Breast epithelium (tissue), 4 donors: ENCODE data around the gene PHIP. TPM values are rescaled to one million over a fixed set of nuclear protein-coding genes. Genes with fewer than 3 reads are reported as not detected.

ENCODE experiments used
- DNase-seq, 2 donors: peaks; one replicate each; pipeline ENCODE4 v3.0.0-alpha.2; 2019; ENCODE audit warnings: low spot score in 2 of 2
- H3K27ac ChIP-seq, 2 donors: fragments of 200-600 bp; sonication (generic) in 1 of 2; one replicate each; pipeline ENCODE4 v1.5.1; 2016 to 2019; ENCODE audit warnings: mild to moderate bottlenecking in 1 of 2
- H3K27me3 ChIP-seq, 2 donors: fragments of 200-600 bp; sonication (generic) in 1 of 2; one replicate each; pipeline versions ENCODE4 v1.5.1 to v1.6.0; 2017 to 2019; ENCODE audit warnings: control low read depth in 1 of 2, mild to moderate bottlenecking in 1 of 2
- H3K36me3 ChIP-seq: fragments of 200-600 bp; one replicate; pipeline ENCODE4 v1.5.1; 2019
- H3K4me1 ChIP-seq, 2 donors: fragments of 200-600 bp; sonication (generic); one replicate each; pipeline ENCODE4 v1.5.1; 2016 to 2019; ENCODE audit warnings: control low read depth in 1 of 2
- H3K4me3 ChIP-seq, 3 donors: fragments of 200-600 bp; sonication (generic); 1 replicate in 2 of 3; 2 replicates in 1 of 3; pipeline ENCODE4 v1.5.1; 2016 to 2019; ENCODE audit warnings: mild to moderate bottlenecking in 3 of 3, moderate library complexity in 2 of 3
- H3K9me3 ChIP-seq, 2 donors: fragments of 200-600 bp; sonication (generic) in 1 of 2; one replicate each; pipeline ENCODE4 v1.5.1; 2016 to 2019; ENCODE audit warnings: control low read depth in 1 of 2
- POLR2A ChIP-seq: fragments of 450-650 bp; IDR thresholded peaks from one replicate; pipeline ENCODE4 v1.6.1; 2016; ENCODE audit warnings: antibody characterized with exemption, mild to moderate bottlenecking, moderate library complexity
- POLR2AphosphoS5 ChIP-seq, 3 donors: sonication (generic); formaldehyde crosslinking; IDR thresholded peaks; one replicate each; pipeline ENCODE4 v1.6.1; 2017; ENCODE audit warnings: antibody characterized with exemption in 3 of 3
- intact Hi-C: fragments of 100-400 bp; cut with DNase I; formaldehyde crosslinking; loops from one replicate; pipeline ENCODE4 v1.15.1; 2023; ENCODE audit warnings: low total_unique reads
- total RNA-seq, 3 donors: library from RNA; depleted of rRNA; stranded (reverse); fragments of >200 nt; gene quantifications; one replicate each; pipeline ENCODE4 v1.1.0, GENCODE V29; 2016
- TF ChIP-seq, protein P1 (sequence below), 3 donors: fragments of 450-650 bp; IDR thresholded peaks; one replicate each; pipeline ENCODE4 v1.5.1; 2016 to 2017; ENCODE audit warnings: antibody characterized with exemption in 3 of 3, mild to moderate bottlenecking in 3 of 3, moderate library complexity in 3 of 3

The PHIP gene
- total RNA-seq, result 10 to 100 TPM; 31.7 to 73.6 (median 44.9) TPM

- intact Hi-C loops, result no loop called here
Observed at GRCh38 chr6:79078075-79078969, at the start of gene PHIP. PHIP (minus strand) TSS chr6:79078254; CDS start chr6:79078068, 186 bp downstream.

GRCh38 chr6:79127660-79128059, 49.6 kb upstream of the PHIP start:
- Histone ChIP-seq H3K27ac (no peak overlapping the region), H3K27me3 (no peaks in the 10 kb centered on the region), H3K4me1 (no peaks in the 10 kb centered on the region), H3K4me3 (no peak overlapping the region), H3K9me3 (no peaks in the 10 kb centered on the region), H3K36me3 (no peaks in the 10 kb centered on the region)
- no peak for DNase-seq
- TF ChIP-seq POLR2A (no peak), POLR2AphosphoS5 (IDR thresholded peaks at IDR 0.05) (no peak)
- TF ChIP-seq, protein P1, sequence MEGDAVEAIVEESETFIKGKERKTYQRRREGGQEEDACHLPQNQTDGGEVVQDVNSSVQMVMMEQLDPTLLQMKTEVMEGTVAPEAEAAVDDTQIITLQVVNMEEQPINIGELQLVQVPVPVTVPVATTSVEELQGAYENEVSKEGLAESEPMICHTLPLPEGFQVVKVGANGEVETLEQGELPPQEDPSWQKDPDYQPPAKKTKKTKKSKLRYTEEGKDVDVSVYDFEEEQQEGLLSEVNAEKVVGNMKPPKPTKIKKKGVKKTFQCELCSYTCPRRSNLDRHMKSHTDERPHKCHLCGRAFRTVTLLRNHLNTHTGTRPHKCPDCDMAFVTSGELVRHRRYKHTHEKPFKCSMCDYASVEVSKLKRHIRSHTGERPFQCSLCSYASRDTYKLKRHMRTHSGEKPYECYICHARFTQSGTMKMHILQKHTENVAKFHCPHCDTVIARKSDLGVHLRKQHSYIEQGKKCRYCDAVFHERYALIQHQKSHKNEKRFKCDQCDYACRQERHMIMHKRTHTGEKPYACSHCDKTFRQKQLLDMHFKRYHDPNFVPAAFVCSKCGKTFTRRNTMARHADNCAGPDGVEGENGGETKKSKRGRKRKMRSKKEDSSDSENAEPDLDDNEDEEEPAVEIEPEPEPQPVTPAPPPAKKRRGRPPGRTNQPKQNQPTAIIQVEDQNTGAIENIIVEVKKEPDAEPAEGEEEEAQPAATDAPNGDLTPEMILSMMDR (IDR thresholded peaks at IDR 0.05), result no peak
- intact Hi-C loops, result no loop called here

More at GRCh38 chr6:79078075-79078969, at the start of gene PHIP:
- DNase-seq, result peak; percentile 88 to 91
- Histone ChIP-seq H3K27me3 (no peaks in the 10 kb centered on the region), H3K4me1 (peaks cover 0 to 4% of the 10 kb centered on the region in 2 donors), H3K36me3 (no peaks in the 10 kb centered on the region), H3K27ac (peak within 1 kb of the TSS; percentile 97 to 98), H3K4me3 (peak within 1 kb of the TSS; percentile 81 to 90 (median 85)), H3K9me3 (no peaks in the 10 kb centered on the region)
- TF ChIP-seq, protein P1 (IDR thresholded peaks at IDR 0.05), result peak in 1 of 3 donors; percentile 12
- TF ChIP-seq POLR2AphosphoS5 (IDR thresholded peaks at IDR 0.05) (peak; percentile 69 to 88 (median 87)), POLR2A (peak; percentile 16)

DNA sequence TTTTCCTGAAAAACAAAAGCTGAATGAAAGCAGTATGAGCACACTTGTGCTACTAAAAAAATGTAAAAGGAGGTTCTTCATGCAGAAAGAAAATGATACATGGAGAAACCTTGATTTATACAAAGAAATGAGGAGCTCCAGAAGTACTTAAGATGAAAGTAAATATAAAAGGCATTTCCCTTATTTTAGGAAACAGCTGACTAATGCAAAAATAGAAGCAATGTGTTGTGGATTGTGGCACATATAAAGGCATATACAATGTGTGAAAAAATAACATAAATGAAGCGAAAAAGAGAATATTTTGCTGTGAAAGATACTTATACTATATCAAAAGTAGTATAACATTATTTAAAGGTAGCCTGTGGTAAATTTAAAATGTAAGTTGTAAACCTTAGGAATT, 41.2 kb upstream of the PHIP start:
- Histone ChIP-seq H3K36me3 (no peaks in the 10 kb centered on the region), H3K4me3 (no peak overlapping the region), H3K27ac (no peak overlapping the region), H3K4me1 (no peaks in the 10 kb centered on the region), H3K9me3 (no peaks in the 10 kb centered on the region), H3K27me3 (no peaks in the 10 kb centered on the region)
- DNase-seq, result no peak
- TF ChIP-seq POLR2AphosphoS5 (IDR thresholded peaks at IDR 0.05), result no peak
- TF ChIP-seq POLR2A, result no peak
- TF ChIP-seq, protein P1 (IDR thresholded peaks at IDR 0.05), result no peak
- intact Hi-C loops, result no loop called here

GRCh38 chr6:79117752-79118151, 39.7 kb upstream of the PHIP start:
- intact Hi-C loops, result no loop called here
- DNase-seq, result no peak

More at GRCh38 chr6:79117752-79118151, 39.7 kb upstream of the PHIP start:
- H3K27ac ChIP-seq, result no peak overlapping the region
- no peak for TF ChIP-seq POLR2AphosphoS5 (IDR thresholded peaks at IDR 0.05)
- no peak for TF ChIP-seq POLR2A
- TF ChIP-seq, protein P1 (IDR thresholded peaks at IDR 0.05), result no peak
- no peaks in the 10 kb centered on the region for H3K4me1 ChIP-seq
- no peak overlapping the region for H3K4me3 ChIP-seq
- no peaks in the 10 kb centered on the region for H3K9me3 ChIP-seq
- no peaks in the 10 kb centered on the region for H3K27me3 ChIP-seq
- no peaks in the 10 kb centered on the region for H3K36me3 ChIP-seq
